Fibroblast of skin of left biceps (primary cell): ENCODE measurements around the gene SENP6.
"Not testable (repeated sequence)": the region's sequence is repeated elsewhere in the genome, so short reads cannot be mapped to it uniquely, and the experiment has no call there.

ENCODE experiments used
- DNase-seq, 2 experiments: peaks; one replicate each; pipeline ENCODE4 v3.0.0-alpha.2; 2013; ENCODE audit warnings: low read depth in 2 of 2

SENP6 gene

DNA sequence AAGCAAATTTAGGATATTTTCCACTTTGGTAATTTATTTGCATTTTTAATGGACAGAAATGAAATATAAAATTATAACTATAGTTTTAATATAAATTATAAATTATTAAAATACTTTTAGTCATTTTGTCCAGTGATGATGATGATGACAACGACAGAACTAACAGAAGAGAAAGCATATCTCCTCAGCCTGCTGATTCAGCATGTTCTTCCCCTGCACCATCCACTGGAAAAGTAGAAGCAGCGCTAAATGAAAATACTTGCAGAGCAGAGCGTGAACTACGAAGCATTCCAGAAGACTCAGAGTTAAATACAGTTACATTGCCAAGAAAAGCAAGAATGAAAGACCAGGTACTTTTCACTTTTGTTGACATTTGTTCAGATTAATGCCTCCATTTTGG lies 64.9 kb downstream of the SENP6 start:
- DNase-seq: no peak

DNA sequence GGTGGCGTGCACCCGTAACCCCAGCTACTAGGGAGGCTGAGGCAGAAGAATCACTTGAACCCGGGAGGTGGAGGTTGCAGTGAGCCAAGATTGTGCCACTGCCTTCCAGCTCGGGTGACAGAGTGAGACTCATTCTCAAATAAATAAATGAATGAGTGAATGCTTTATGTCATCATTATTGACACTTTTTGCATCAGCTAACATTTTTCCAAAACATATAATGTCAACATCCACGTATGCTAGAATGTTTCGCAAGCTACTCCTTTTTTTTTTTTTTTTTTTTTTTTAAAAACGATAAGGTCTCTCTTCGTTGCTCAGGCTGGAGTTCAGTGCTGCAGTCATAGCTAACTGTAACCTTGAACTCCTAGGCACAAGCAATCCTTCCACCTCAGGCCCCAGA lies 72.2 kb downstream of the SENP6 start:
- no peak for DNase-seq

DNA sequence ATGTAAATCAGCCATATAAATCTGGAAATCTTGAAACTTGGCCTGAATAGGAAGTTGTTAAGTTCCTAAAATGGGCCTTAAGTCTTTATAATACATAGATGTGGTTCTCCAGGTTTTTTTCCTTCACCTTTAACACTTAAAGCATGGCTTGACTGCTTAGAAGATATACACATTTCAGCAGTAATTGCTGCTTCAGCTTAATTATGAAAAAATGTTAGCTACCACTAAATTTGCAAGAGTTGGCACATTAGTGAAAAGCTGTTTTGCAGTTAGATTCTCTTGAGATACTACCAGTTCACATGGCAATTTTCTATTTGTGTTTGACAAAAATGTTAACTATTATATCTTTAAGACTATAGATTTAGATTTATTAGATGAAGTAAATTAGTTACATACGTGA lies 74.7 kb downstream of the SENP6 start:
- DNase-seq: no peak

DNA sequence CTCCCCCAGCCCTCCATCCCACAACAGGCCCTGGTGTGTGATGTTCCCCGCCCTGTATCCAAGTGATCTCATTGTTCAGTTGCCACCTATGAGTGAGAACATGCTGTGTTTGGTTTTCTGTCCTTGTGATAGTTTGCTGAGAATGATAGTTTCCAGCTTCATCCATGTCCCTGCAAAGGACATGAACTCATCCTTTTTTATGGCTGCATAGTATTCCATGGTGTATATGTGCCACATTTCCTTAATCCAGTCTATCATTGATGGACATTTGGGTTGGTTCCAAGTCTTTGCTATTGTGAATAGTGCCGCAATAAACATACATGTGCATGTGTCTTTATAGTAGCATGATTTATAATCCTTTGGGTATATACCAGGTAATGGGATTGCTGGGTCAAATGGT lies 80.9 kb downstream of the SENP6 start:
- not testable (repeated sequence) for DNase-seq

DNA sequence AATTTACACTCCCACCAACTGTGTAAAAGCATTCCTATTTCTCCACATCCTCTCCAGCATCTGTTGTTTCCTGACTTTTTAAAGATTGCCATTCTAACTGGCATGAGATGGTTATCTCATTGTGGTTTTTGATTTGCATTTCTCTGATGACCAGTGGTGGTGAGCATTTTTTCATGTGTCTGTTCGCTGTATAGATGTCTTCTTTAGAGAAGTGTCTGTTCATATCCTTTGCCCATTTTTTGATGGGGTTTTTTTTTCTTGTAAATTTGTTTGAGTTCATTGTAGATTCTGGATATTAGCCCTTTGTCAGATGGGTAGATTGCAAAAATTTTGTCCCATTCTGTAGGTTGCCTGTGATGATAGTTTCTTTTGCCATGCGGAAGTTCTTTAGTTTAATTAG lies 81.3 kb downstream of the SENP6 start:
- DNase-seq: not testable (repeated sequence)

DNA sequence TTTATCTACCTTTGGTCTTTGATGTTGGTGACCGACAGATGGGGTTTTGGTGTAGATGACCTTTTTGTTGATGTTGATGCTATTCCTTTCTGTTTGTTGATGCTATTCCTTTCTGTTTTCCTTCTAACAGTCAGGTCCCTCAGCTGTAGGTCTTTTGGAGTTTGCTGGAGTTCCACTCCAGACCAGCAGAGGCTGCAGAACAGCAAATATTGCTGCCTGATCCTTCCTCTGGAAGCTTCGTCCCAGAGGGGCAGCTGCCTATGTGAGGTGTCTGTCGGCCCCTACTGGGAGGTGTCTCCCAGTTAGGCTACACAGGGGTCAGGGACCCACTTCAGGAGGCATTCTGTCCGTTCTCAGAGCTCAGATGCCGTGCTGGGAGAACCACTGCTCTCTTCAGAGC lies 85.9 kb downstream of the SENP6 start:
- not testable (repeated sequence) for DNase-seq

DNA sequence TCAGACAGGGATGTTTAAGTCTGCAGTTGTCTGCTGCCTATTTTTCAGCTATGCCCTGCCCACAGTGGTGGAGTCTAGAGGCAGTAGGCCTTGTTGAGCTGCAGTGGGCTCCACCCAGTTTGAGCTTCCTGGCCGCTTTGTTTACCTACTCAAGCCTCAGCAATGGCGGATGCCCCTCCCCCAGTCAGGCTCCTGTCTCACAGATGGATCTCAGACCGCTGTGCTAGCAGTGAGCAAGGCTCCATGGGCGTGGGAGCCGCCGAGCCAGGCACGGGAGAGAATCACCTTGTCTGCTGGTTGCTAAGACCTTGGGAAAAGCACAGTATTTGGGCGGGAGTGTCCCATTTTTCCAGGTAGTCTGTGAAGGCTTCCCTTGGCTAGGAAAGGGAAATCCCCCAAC lies 86.3 kb downstream of the SENP6 start:
- not testable (repeated sequence) for DNase-seq

DNA sequence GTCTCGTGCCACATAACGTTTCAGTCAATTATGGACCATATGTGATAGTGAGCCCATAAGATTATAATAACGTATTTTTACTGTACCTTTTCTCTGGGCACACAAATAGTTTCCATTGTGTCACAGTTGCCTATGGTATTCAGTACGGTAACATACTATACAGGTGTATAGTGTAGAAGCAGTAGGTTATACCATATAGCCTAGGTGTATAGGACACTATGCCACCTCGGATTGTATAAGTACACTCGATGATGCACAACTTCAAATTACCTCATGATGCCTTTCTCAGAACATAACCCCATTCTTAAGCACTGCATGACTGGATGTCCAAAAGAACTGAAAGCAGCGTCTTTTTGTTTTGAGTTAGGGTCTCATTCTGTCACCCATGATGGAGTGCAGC lies 87.9 kb downstream of the SENP6 start:
- no peak for DNase-seq

DNA sequence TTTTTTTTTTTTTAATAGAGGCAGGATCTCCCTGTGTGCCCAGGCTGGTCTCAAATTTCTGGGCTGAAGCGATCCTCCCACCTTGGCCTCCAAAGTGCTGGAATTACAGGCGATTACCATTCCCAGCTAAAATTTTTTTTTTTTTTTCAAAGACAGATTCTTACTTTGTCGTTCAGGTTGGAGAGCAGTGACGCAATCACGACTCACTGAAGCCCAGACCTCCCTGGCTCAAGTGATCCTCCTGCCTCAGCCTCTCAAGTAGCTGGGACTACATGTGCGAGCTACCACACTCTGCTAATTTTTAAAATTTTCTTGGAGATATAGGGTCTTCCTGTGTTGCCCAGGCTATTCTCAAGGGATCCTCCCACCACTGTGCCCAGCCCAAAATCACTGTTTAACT lies 89.3 kb downstream of the SENP6 start:
- DNase-seq: no peak

DNA sequence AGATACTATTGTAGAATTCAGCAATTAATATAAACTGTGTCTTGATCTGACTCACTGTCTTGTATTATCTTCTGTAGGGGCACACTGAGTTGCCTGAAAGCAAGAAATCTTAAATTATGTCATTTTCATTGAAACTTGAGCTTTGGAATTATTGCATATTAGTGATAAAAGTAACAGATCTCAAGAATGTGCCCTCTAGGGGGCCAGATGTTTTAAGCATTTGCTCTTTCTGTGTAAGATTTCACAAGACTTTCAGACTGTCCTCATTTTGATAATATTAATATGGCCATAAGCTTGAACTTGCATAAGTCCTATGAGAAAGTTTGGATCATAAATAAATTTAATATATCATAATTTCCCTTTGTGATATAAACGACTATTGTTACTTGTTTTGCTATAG lies 91.9 kb downstream of the SENP6 start:
- peak; percentile 14 to 29 for DNase-seq

DNA sequence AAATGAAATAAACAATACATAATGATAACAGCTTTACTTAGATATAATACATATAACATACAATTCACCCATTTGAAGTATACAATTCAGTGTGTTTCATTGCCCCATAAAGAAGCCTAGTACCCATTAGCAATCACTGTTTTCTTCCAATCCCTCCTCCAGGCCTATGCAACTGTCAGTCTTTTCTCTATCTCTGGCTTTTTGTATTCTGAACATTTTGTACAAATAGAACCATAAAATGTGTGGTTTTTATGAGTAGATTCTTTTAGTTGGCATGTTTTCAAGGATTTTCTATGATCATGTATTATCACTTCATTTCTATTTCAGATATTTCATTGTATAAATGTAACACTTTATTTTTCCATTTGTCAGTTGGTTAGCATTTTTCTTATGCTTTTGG lies 92.7 kb downstream of the SENP6 start:
- DNase-seq: no peak

DNA sequence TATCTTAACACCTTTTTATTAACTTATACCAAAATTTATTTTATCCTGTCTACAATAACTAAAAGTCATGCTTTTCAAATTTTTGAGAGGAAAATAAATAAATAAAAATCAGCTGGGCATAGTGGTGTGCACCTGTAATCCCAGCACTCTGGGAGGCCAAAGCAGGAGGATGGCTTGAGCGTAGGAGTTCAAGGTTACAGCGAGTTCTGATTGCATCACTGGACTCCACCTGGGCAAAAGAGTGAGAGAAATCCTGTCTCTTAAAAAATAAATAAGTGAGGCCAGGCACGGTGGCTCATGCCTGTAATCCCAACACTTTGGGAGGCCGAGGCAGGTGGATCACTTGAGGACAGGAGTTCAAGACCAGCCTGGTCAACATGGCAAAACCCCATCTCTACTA lies 106.7 kb downstream of the SENP6 start:
- not testable (repeated sequence) for DNase-seq

DNA sequence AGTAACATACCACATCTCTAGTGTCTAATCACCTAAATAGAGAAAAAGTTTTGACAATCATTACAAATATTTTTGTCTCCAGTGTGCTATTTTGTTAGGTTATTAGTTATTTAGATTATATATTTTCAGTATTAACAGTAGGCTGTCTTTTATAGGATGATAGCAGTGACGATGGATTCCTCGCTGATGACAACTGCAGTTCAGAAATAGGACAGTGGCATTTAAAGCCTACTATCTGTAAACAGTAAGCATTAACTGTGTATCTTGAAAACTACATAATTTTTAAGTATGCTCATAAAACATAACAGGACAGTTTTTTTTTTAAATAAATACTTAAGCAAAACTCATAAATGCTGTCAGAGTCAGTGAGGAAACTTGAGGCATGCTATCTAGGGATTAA lies 109.5 kb downstream of the SENP6 start:
- no peak for DNase-seq

DNA sequence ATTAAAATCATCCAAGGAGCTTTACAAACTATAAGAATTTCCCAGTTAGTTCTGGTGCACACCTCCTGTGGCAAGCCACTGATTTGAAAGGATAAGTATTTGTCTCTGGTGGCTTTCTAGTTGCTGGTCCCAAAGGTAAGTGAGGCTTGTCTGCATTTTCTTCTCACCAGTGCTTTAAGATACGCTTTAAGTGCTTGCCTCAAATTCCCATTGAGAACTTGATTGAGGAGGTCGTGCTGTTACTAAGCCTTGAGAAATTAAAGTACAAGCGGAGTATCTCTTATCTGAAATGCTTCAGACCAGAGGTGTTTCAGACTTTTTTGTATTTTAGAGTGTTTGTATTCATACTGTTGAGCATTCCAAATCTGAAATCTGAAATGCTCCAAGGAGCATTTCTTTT lies 117.5 kb downstream of the SENP6 start:
- DNase-seq: no peak

DNA sequence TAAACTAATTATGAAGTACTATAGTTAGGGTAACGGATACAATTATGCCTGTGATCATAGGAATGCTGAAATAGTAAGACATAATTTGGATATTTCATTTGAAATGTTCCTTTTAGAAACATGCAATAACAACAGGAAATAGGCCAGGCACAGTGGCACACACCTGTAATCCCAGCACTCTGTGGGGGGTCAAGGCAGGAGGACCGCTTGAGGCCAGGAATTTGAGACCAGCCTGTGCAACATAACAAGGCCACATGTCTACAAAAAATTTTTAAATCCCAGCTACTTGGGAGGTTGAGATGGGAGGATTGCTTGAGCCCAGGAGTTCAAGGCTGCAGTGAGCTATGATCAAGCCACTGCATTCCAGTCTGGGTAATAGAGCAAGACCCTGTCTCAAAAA lies 121.7 kb downstream of the SENP6 start:
- no peak for DNase-seq

DNA sequence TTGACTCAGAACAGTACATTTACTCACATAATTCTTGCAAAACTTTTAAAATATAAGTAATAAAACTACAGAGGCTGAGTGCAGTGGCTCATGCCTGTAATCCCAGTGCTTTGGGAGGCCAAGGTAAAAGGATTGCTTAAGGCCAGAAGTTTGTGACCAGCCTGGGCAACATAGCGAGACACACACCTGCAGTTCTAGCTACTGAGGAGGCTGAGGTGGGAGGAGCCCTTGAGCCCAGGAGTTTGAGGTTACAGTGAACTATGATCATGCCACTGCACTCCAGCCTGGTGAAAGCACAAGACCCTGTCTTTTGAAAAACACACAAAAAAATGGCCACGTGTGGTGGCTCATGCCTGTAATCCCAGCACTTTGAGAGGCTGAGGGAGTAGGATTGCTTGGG lies 125.5 kb downstream of the SENP6 start:
- no peak for DNase-seq

DNA sequence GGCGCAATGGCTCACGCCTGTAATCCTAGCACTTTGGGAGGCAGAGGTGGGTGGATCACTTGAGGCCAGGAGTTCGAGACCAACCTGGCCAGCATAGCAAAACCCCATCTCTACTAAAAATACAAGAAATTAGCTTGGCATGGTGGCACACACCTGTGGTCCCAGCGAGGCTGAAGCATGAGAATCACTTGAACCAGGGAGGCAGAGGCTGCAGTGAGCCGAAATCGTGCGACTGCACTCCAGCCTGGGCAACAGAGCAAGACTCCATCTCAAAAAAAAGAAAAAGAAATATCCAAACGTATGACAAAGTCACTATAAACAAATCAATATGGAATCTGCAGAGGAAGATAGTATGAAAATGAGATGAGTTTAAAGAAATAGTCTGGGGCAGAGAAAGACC lies 129.3 kb downstream of the SENP6 start:
- not testable (repeated sequence) for DNase-seq

DNA sequence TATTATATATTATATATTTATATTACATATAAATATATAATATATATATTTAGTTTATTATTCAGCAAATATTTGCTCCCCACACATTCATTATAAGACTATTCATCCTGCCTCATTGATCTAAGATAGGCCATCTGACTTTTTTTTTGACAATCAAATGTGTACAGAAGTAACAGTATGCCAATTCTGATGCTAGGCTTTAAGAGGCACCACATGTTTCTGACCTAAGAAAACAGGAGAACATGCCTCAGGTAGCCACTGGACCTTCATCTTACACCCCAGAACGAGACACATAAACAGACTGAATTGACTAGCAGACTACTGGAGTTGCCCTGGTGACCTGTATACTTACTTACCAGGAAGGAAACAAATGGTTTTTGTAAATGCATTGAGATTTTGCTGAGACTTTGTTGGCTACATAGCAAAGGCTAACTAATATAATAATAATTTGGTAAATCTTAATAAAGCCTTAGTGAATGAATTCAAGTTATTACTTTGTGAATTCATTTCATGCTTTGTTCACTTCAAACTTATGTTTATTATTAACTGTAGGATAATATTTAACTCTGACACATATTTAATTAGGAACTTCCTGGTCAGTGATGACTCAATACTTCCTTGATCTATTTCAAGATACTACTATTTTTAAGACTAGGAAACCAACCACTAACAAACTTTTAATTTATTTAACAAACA lies 134.0 kb downstream of the SENP6 start:
- DNase-seq: no peak

DNA sequence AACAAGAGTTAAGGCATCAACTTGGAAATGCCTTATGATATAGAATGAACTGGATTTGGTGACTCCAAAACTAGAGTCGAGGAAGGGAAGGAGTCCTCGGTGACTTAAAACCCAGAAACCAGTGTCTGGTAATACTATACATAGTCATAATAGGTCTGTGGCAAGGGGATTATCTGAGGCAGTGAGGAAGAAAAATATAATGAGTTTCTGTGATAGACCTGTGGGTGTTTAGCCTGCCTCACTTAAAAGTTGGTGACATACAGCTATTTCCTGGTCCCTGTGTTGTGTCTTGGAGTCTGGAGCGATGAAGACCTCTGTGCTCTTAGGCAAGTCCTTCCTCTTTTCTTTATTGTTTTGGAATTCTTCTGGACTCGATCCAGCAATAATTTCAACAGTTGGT lies 142.3 kb downstream of the SENP6 start:
- no peak for DNase-seq

DNA sequence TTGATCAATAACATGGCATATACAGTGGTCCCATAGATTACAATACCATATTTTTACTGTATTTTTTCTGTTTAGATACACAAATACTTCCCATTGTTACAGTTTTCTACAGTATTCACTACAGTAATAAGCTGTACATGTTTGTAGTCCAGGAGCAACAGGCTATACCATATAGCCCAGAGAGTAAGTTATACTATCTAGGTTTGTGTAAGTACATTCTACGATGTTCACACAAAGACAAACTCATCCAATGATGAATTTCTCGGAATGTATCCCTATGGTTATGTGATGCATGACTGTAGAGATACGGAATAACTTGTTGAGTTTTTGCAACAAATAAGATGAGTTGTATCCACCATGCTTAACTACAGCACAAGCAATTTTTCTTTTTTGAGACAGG lies 143.7 kb downstream of the SENP6 start:
- no peak for DNase-seq

DNA sequence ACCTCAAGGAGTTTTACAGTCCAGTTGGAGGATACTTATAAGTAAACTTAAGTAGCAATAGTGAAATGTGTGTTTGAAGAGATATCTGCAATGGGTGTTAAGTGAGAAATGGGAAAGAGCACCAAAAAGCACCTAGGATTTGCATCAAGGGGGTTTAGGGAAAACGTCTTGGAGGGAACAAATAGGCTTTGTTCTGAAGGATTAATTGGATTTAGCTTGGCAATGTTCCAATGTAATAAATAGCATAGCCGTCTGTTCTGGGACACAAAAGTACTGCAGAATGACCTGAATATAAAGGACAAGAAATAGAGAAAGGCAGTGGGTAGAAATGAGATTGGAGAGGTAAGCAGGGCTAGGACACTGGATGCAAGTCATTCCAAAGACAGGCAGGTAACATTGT lies 144.5 kb downstream of the SENP6 start:
- DNase-seq: no peak

DNA sequence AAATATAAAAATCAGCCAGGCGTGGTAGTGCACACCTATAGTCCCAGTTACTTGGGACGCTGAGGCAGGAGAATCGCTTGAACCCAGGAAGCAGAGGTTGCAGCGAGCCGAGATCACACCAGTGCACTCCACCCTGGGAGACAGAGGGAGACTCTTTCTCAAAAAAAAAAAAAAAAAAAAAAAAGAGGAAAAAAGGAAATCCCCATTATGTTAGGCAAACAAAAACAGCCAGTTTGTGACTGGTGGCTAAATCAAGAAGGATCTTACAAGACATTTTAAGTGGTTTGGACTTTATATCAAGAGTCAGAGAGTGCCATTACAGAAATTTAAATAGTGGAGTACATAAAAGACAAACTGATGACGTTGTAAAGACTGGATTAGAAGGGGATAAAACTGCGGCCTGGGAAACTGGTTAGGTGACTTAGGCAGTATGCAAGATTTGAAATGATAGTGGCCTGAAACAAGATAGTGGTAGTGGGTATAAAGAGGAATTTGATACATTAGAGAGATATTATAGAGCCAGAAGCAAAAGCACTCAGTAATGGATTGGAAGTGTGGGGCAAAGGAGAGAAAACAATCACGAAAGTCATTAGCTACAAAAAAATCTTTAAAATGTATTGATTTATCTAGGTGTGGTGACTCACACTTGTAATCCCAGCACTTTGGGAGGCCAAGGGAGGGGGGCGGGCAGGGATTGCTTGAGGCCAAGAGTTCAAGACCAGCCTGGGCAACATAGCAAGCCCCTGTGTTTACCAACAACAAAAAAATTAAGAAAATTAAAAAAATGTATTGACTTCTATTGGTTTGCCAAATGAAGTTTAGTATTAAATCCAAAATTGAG lies 145.7 kb downstream of the SENP6 start:
- DNase-seq: no peak

DNA sequence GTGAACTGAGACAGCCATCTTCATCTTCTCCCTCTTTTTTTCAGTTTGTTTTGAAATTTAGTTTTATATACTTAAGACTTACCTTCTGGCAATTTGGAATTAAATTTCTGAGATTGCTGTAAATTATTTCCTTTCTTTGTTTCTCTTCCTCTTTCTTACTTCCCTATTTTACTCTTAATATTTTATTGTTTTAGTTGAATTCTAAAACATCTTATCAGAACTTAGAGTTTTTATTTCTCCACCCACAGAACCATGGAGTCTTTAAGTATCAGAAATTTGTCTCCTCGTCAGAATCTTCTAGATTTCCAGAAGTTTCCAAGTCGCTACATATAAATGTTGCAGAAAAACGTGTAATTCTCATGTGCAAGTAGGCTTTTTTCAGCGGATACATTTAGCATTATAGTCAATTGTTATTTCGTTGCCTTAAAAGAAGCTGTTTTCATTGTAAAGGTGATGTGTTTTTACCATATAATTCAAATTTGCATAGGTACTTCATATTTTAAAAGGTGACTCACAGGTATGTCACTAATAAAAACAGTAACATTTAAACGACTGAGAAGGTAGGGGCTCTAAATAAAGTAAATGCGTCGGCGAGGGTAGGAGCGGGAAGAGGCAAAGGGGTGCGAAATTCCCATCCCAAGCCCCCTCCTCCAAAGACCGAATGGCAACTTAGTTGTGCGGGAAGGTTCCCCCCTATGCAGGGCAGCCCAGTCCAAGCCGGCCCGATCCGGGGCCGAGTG lies 146.5 kb downstream of the SENP6 start:
- peak in 1 of 2 experiments; percentile 2 for DNase-seq
